ENCODE data around the gene ERCC6L.

Gene ERCC6L

GRCh38 chrX:72238721-72239475, at the start of gene ERCC6L:
Gene ERCC6L (minus strand): TSS chrX:72239027. CDS start chrX:72238911, 116 bp downstream.
- TF ChIP-seq CTCF (IDR thresholded peaks at IDR 0.05; ENCODE audit: low read depth, low read length, missing control alignments): no peak
- H3K4me3 ChIP-seq (replicated peaks; ENCODE audit: low read depth, low read length): peak within 1 kb of the TSS; percentile 60
- DNase-seq (ENCODE audit: extremely low read depth, low read depth): peak; percentile 64

- DNase-seq (ENCODE audit: extremely low read depth, low read depth): no peak
- H3K4me3 ChIP-seq (replicated peaks; ENCODE audit: low read depth, low read length): no peak overlapping the region
- TF ChIP-seq CTCF (IDR thresholded peaks at IDR 0.05; ENCODE audit: low read depth, low read length, missing control alignments): no peak
Measured at GRCh38 chrX:72282302-72282701, 43.5 kb upstream of the ERCC6L start.

GRCh38 chrX:72280321-72280845, 41.6 kb upstream of the ERCC6L start:
- no peak for TF ChIP-seq CTCF (IDR thresholded peaks at IDR 0.05; ENCODE audit: low read depth, low read length, missing control alignments)
- no peak for DNase-seq (ENCODE audit: extremely low read depth, low read depth)
- H3K4me3 ChIP-seq (replicated peaks; ENCODE audit: low read depth, low read length): no peak overlapping the region

GRCh38 chrX:72276478-72276953, 37.7 kb upstream of the ERCC6L start:
- DNase-seq (ENCODE audit: extremely low read depth, low read depth): no peak
- peak overlapping the region; percentile 83 for H3K4me3 ChIP-seq (replicated peaks; ENCODE audit: low read depth, low read length)
- no peak for TF ChIP-seq CTCF (IDR thresholded peaks at IDR 0.05; ENCODE audit: low read depth, low read length, missing control alignments)

GRCh38 chrX:72274526-72274925, 35.7 kb upstream of the ERCC6L start:
- TF ChIP-seq CTCF (IDR thresholded peaks at IDR 0.05; ENCODE audit: low read depth, low read length, missing control alignments): no peak
- DNase-seq (ENCODE audit: extremely low read depth, low read depth): no peak
- peak overlapping the region; percentile 83 for H3K4me3 ChIP-seq (replicated peaks; ENCODE audit: low read depth, low read length)

- TF ChIP-seq CTCF (IDR thresholded peaks at IDR 0.05; ENCODE audit: low read depth, low read length, missing control alignments): no peak
- no peak for DNase-seq (ENCODE audit: extremely low read depth, low read depth)
- H3K4me3 ChIP-seq (replicated peaks; ENCODE audit: low read depth, low read length): peak overlapping the region; percentile 83
Measured at GRCh38 chrX:72273718-72274117, 34.9 kb upstream of the ERCC6L start.

Data from HFF-Myc (cell line).